ENCODE data around the gene DENND4B. TPM values are rescaled to one million over a fixed set of nuclear protein-coding genes. Genes with fewer than 3 reads are reported as not detected.
A peak's percentile ranks its signal among the peaks of the same experiment; 100 is the strongest.

The DENND4B gene
- total RNA-seq, 6 experiments from 2014 or later = 13.0 to 27.5 (median 20.2) TPM

DNA sequence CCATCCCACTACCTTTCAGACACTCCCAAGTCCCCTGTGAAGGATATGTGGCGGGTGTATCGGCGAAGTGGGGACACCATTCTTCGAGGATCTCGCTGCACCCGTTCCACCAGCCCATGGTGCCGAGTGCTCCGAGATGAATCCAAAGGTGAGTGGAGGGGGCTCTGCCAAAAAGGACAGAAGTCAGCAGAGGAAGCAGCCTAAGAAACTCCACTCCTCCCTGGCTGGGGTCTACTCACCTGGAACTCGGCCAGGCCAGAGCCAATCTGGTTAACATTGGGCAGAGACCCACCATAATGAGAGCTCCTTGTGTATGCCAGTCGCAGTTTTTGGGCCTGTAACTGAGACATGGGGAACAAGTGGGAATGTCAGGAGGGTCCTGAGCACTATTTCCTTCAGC, 8.3 kb upstream of the DENND4B start:
- H3K27me3 ChIP-seq = no peaks in the 10 kb centered on the region
- no peaks in the 10 kb centered on the region for H3K9me3 ChIP-seq
- peaks cover 0 to 37% (median 14%) of the 10 kb centered on the region in 4 donors for H3K36me3 ChIP-seq
- H3K27ac ChIP-seq = peak overlapping the region in 2 of 3 donors; percentile 77 to 90
- ATAC-seq = no peak
- TF ChIP-seq POLR2A (IDR thresholded peaks at IDR 0.05) = no peak
- TF ChIP-seq, protein P1, sequence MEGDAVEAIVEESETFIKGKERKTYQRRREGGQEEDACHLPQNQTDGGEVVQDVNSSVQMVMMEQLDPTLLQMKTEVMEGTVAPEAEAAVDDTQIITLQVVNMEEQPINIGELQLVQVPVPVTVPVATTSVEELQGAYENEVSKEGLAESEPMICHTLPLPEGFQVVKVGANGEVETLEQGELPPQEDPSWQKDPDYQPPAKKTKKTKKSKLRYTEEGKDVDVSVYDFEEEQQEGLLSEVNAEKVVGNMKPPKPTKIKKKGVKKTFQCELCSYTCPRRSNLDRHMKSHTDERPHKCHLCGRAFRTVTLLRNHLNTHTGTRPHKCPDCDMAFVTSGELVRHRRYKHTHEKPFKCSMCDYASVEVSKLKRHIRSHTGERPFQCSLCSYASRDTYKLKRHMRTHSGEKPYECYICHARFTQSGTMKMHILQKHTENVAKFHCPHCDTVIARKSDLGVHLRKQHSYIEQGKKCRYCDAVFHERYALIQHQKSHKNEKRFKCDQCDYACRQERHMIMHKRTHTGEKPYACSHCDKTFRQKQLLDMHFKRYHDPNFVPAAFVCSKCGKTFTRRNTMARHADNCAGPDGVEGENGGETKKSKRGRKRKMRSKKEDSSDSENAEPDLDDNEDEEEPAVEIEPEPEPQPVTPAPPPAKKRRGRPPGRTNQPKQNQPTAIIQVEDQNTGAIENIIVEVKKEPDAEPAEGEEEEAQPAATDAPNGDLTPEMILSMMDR (IDR thresholded peaks at IDR 0.05) = no peak
- intact Hi-C loops (cut with DNase I) = no loop called here
- DNase-seq = no peak
- peaks cover 0 to 46% (median 20%) of the 10 kb centered on the region in 4 donors for H3K4me1 ChIP-seq
- H3K4me3 ChIP-seq = no peak overlapping the region
- 90% methylated on average over 2 of the region's 10 CpGs for WGBS (ENCODE audit: insufficient coverage, low coverage, low lambda C conversion rate, missing lambda C conversion rate)

DNA sequence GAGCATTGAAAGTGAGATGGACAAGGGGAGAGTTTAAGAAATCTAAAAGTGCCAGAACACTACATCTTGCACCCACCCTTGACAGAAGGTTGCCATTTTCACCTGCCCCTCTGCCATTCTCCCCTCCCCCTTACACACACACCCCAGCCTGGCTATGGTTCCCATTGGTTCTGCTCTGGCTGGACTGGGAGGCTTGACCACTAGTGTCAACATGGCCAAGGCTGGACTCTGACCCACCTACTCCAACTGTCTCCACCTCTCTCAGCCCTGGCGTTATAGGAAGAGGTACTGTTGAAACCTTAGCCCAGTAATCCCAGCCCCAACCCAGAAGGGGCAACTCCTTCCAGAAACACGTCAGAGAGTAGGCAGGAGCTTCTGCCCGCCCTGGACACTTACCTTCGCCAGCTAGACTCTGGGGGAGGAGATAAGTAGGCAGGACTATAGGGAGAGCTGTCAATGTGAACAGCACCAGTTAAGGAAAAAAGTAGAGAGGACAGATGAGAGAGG, 7.4 kb upstream of the DENND4B start:
- H3K4me3 ChIP-seq = no peak overlapping the region
- TF ChIP-seq, protein P1 (IDR thresholded peaks at IDR 0.05) = no peak
- TF ChIP-seq POLR2A (IDR thresholded peaks at IDR 0.05) = peak; percentile 25
- ATAC-seq (peak; percentile 70 to 86 (median 82)), DNase-seq (peak; percentile 68 to 95 (median 92))
- no peaks in the 10 kb centered on the region for H3K27me3 ChIP-seq
- H3K36me3 ChIP-seq = peaks cover 0 to 37% (median 16%) of the 10 kb centered on the region in 4 donors
- WGBS (ENCODE audit: insufficient coverage, low coverage, low lambda C conversion rate, missing lambda C conversion rate) = 18% methylated on average over 4 of the region's 4 CpGs
- intact Hi-C loops (cut with DNase I) = no loop called here
- H3K27ac ChIP-seq = peak overlapping the region; percentile 51 to 90 (median 77)
- no peaks in the 10 kb centered on the region for H3K9me3 ChIP-seq
- H3K4me1 ChIP-seq = peaks cover 0 to 44% (median 18%) of the 10 kb centered on the region in 4 donors

DNA sequence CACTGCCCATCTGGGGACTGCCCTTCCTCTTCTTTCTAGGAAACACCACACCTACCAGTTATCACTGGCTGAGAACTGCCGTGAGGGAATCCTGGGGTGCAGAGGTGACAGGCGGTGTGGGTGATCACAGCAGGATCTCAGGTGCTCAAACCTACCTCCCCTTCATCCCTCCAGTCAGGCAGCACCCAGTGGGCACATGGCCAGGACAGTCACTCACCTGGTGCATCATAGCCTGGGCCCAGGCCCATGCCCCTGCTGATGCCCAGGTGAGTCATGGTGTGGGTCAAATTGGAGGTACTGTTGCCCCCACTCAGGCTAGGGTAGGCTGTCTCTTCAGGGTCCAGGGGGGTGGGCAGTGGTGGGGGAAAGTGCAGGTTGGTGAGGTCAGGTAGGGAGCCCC, 5.3 kb upstream of the DENND4B start:
- intact Hi-C loops (cut with DNase I) = no loop called here
- ATAC-seq = no peak

DNA sequence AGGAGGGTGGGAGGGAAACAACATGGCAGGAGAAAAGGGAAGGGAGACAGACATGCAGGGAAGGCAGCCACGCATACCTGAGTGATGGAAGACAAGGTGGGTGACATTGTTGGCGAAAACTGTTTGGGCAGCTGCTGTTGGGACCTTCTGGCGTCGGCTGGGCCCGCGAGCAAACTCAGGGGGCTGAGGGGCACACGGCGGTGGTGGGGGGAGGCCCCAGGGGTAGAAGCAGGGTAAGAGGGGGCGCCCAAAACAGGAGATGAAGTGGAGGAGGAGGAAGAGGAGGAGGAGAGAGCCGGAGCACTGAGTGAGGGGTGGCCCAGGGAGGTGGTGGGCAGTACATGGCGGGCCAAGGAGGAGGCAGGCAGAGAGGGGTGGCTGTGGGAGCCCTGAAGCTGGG, 4.7 kb upstream of the DENND4B start:
- H3K4me3 ChIP-seq = no peak overlapping the region
- H3K4me1 ChIP-seq = peaks cover 0 to 37% (median 14%) of the 10 kb centered on the region in 4 donors
- no peaks in the 10 kb centered on the region for H3K27me3 ChIP-seq
- H3K27ac ChIP-seq = no peak overlapping the region
- DNase-seq = no peak
- TF ChIP-seq, protein P1 (IDR thresholded peaks at IDR 0.05) = no peak
- TF ChIP-seq POLR2A (IDR thresholded peaks at IDR 0.05) = no peak
- intact Hi-C loops (cut with DNase I) = no loop called here
- no peaks in the 10 kb centered on the region for H3K9me3 ChIP-seq
- ATAC-seq = no peak
- WGBS (ENCODE audit: insufficient coverage, low coverage, low lambda C conversion rate, missing lambda C conversion rate) = 95% methylated on average over 10 of the region's 11 CpGs
- H3K36me3 ChIP-seq = peaks cover 0 to 42% (median 19%) of the 10 kb centered on the region in 4 donors

More for the DNA sequence above, 5.3 kb upstream of the DENND4B start:
- Histone ChIP-seq H3K27me3 (no peaks in the 10 kb centered on the region), H3K9me3 (no peaks in the 10 kb centered on the region), H3K4me1 (peaks cover 0 to 41% (median 16%) of the 10 kb centered on the region in 4 donors), H3K27ac (no peak overlapping the region), H3K4me3 (no peak overlapping the region), H3K36me3 (peaks cover 0 to 42% (median 19%) of the 10 kb centered on the region in 4 donors)
- TF ChIP-seq, protein P1 (IDR thresholded peaks at IDR 0.05) = no peak
- TF ChIP-seq POLR2A (IDR thresholded peaks at IDR 0.05) = no peak
- no peak for DNase-seq
- WGBS (ENCODE audit: insufficient coverage, low coverage, low lambda C conversion rate, missing lambda C conversion rate) = no CpG with 5 or more reads among the region's 2 CpGs

Data from right lobe of liver (tissue), 6 donors.